Adipocyte (in vitro differentiated cells): ENCODE measurements around the gene CAMTA1.

Experiments
- DNase-seq: peaks from one replicate; pipeline ENCODE4 v3.0.0-alpha.2; 2015; ENCODE audit warnings: low read depth
- H3K27me3 ChIP-seq: replicated peaks from 2 replicates; pipeline ENCODE4 v1.7.0; 2013; ENCODE audit warnings: mild to moderate bottlenecking, low read length, moderate library complexity; ENCODE audit not compliant: control insufficient read depth, insufficient read depth
- H3K36me3 ChIP-seq: 2 replicates; pipeline ENCODE4 v1.7.0; 2013; ENCODE audit warnings: low read length, mild to moderate bottlenecking, moderate library complexity; ENCODE audit not compliant: control insufficient read depth, insufficient read depth, severe bottlenecking
- H3K4me1 ChIP-seq: 2 replicates; pipeline ENCODE4 v1.7.0; 2013; ENCODE audit warnings: mild to moderate bottlenecking, low read length, moderate library complexity; ENCODE audit not compliant: control insufficient read depth, insufficient read depth
- H3K4me3 ChIP-seq: 2 replicates; pipeline ENCODE4 v1.7.0; 2013; ENCODE audit warnings: mild to moderate bottlenecking, low read length, moderate library complexity
- H3K9ac ChIP-seq: 2 replicates; pipeline ENCODE4 v1.7.0; 2013; ENCODE audit warnings: mild to moderate bottlenecking, low read length, moderate library complexity
- H3K9me3 ChIP-seq: 2 replicates; pipeline ENCODE4 v1.7.0; 2013; ENCODE audit warnings: mild to moderate bottlenecking, low read length, moderate library complexity; ENCODE audit not compliant: control insufficient read depth

Gene CAMTA1

DNA sequence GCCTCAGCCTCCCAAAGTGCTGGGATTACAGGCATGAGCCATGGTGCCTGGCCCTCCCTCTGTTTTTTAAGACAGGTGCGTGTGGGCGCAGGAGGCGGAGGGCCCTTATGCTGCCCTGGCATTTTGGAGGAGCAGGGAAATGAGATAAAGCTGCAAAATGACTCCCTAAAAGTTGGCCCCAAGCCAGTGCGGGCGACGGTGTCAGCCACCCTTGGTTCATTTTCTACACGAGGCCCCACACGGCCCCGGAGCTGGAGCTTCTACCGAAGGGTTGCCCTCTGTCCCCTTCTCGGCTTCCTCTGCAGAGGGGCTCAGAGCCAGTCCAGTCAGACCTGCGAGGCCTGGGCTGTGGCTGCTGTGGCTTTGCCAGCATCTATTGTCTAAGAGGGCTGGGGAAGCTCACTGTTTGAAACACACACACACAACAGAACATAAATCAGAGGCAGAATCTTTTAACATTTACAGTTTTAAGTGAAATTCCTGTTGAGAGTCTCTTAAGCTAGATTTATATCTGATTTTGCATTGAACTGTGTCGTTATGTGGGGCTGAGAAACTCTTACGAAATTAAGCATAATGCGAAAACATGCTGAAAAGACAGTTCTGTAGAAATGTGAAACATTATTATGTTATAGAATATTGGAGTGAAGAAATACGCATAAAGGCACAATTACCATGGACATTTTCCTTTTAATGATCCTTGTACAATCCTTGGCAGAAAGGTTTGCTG is 255.9 kb downstream of the CAMTA1 start:
- H3K36me3 ChIP-seq, result no peaks in the 10 kb centered on the region
- H3K9me3 ChIP-seq, result no peaks in the 10 kb centered on the region
- H3K9ac ChIP-seq, result no peak overlapping the region
- H3K27me3 ChIP-seq, result peaks cover 46% of the 10 kb centered on the region
- no peak overlapping the region for H3K4me3 ChIP-seq
- no peaks in the 10 kb centered on the region for H3K4me1 ChIP-seq
- DNase-seq, result no peak

DNA sequence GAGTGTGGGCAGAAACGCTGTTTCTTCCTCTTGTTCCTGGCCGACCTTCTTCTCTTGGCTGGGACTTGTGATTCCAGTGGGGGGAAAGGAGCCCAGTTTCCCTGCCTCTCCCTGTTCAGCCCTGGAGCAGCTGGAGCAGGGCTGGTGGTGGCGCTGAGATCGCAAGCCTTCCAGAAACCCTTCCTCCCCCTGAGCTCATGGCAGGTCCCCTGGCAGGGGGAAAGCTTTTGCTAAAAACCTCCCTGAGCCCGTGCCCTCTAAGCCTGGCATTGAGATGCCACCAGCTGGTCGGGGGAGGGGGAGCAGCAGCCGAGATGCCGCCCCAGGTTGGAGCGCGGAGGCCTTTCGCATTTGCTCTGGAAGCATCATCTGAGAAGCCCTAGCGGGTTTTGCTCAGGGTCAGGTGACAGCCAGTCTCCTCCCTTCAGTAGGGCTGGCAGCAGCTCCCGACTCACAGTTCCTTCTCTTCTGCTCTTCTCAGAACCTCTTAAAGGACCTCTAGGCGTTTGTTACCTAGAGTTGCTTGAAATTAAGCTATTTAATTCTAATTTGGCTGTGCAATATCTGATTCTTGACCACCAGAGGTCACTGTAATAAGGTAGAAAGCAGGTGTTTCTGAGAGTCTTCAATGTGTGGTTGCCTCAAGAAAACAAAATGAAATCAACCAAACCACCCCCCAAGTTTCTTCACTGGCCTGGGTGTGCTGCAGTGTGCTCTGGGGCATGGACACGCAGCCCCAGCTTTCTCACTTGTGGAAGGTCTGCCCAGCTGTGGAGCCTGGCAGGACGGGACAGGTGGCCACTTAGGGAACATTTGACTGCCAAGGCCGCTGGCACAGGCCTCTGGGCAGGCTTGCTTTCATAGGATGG is 257.3 kb downstream of the CAMTA1 start:
- Histone ChIP-seq H3K36me3 (no peaks in the 10 kb centered on the region), H3K9ac (no peak overlapping the region), H3K4me1 (no peaks in the 10 kb centered on the region), H3K9me3 (no peaks in the 10 kb centered on the region), H3K4me3 (no peak overlapping the region), H3K27me3 (peaks cover 43% of the 10 kb centered on the region)
- DNase-seq, result peak; percentile 65

DNA sequence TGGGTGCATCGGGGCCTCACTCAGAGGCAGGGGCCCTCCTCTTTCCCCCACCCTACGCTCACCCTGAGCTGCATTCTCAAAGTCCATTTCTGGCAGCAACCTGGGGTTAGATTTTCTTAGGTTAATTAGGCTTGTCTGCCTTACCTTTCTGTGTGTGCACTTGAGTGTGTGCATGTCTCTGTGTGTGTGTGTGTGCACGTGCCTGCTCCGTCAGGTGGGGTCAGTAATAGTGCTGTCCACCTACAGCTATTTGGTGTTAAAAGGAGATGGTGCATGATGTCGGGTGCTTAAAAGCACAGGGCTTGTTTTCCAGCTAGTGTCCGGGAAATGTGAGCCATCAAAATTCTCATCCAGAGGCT is 257.9 kb downstream of the CAMTA1 start:
- no peak overlapping the region for H3K9ac ChIP-seq
- H3K4me3 ChIP-seq, result no peak overlapping the region

DNA sequence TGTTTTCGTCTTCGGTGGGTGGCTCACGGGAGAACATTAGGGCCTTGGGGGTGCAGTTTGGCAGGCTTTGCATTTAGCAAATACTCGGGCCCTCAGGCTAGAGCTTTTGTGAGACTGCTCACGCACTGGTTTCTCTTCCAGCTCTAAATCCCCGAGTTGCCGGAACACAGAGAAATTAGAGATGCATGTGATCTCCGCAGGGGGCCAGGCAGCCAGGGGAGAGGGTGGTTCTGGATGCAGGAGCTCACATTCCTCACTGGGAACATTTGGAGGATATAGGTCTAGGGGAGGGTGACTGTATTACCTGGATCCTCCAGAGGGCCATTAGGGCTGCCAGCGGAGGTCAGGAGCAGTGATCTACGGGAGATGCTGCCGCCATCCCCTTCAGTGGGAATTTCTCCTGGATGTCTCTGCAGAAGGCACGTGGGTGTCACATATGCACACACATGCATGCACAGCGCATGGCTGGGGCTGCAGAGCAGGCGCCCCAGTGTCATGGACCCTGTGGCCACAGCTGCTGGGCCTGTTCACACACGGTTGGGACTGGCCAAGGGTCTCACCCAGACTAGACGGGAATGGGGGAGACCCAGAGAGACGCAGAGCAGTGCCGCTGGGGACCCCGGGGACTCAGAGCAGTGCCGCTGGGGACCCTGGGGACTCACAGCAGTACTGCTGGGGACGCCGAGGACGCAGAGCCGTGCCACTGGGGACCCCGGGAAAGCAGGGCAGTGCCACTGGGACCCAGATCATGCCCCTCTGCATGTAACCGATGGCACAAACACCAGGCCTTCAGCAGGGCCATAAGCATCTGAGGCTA is 258.7 kb downstream of the CAMTA1 start:
- Histone ChIP-seq H3K4me3 (no peak overlapping the region), H3K27me3 (peaks cover 41% of the 10 kb centered on the region), H3K9me3 (no peaks in the 10 kb centered on the region), H3K4me1 (no peaks in the 10 kb centered on the region), H3K9ac (no peak overlapping the region), H3K36me3 (no peaks in the 10 kb centered on the region)
- DNase-seq, result no peak

More for the DNA sequence above, 257.9 kb downstream of the CAMTA1 start:
- Histone ChIP-seq H3K27me3 (peaks cover 38% of the 10 kb centered on the region), H3K36me3 (no peaks in the 10 kb centered on the region), H3K4me1 (no peaks in the 10 kb centered on the region), H3K9me3 (no peaks in the 10 kb centered on the region)
- DNase-seq, result no peak

- peaks cover 36% of the 10 kb centered on the region for H3K27me3 ChIP-seq
- H3K4me1 ChIP-seq, result no peaks in the 10 kb centered on the region
- no peaks in the 10 kb centered on the region for H3K9me3 ChIP-seq
- H3K4me3 ChIP-seq, result no peak overlapping the region
- no peak overlapping the region for H3K9ac ChIP-seq
- no peaks in the 10 kb centered on the region for H3K36me3 ChIP-seq
- DNase-seq, result no peak
Observed at GRCh38 chr1:7045897-7046296, 260.6 kb downstream of the CAMTA1 start.

GRCh38 chr1:7046314-7046713 is 261.1 kb downstream of the CAMTA1 start:
- Histone ChIP-seq H3K9me3 (no peaks in the 10 kb centered on the region), H3K36me3 (no peaks in the 10 kb centered on the region), H3K4me3 (no peak overlapping the region), H3K27me3 (peaks cover 39% of the 10 kb centered on the region), H3K9ac (no peak overlapping the region), H3K4me1 (no peaks in the 10 kb centered on the region)
- DNase-seq, result peak; percentile 61

- H3K9ac ChIP-seq, result no peak overlapping the region
- no peaks in the 10 kb centered on the region for H3K36me3 ChIP-seq
- peaks cover 40% of the 10 kb centered on the region for H3K27me3 ChIP-seq
- H3K4me3 ChIP-seq, result no peak overlapping the region
- no peaks in the 10 kb centered on the region for H3K9me3 ChIP-seq
- DNase-seq, result no peak
- H3K4me1 ChIP-seq, result no peaks in the 10 kb centered on the region
Observed at GRCh38 chr1:7046891-7047290, 261.6 kb downstream of the CAMTA1 start.

DNA sequence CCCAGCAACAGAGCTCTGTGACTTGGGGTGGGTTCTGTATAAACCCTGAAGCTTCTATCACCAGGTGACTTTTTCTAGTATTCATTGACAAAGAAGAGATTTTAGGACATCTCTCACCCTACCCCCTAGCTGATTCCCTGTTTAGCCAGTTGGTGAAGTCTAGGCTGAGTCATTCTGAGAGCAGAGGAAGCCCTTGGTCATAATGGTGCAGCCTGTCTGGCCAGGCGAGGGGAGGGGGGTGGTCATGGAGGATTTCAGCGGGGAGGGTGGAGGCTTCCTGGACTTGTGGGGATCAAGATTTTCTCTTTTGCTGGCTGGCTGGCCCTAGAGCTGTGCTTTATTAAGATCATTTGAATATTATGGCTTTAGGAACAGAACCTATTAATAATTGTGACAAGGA is 262.6 kb downstream of the CAMTA1 start:
- no peak for DNase-seq
- Histone ChIP-seq H3K36me3 (no peaks in the 10 kb centered on the region), H3K27me3 (peaks cover 33% of the 10 kb centered on the region), H3K4me1 (no peaks in the 10 kb centered on the region), H3K9ac (no peak overlapping the region), H3K9me3 (no peaks in the 10 kb centered on the region), H3K4me3 (no peak overlapping the region)

GRCh38 chr1:7048395-7048794 is 263.1 kb downstream of the CAMTA1 start:
- Histone ChIP-seq H3K4me1 (no peaks in the 10 kb centered on the region), H3K27me3 (peaks cover 32% of the 10 kb centered on the region), H3K9me3 (no peaks in the 10 kb centered on the region), H3K9ac (no peak overlapping the region), H3K36me3 (no peaks in the 10 kb centered on the region), H3K4me3 (no peak overlapping the region)
- no peak for DNase-seq

DNA sequence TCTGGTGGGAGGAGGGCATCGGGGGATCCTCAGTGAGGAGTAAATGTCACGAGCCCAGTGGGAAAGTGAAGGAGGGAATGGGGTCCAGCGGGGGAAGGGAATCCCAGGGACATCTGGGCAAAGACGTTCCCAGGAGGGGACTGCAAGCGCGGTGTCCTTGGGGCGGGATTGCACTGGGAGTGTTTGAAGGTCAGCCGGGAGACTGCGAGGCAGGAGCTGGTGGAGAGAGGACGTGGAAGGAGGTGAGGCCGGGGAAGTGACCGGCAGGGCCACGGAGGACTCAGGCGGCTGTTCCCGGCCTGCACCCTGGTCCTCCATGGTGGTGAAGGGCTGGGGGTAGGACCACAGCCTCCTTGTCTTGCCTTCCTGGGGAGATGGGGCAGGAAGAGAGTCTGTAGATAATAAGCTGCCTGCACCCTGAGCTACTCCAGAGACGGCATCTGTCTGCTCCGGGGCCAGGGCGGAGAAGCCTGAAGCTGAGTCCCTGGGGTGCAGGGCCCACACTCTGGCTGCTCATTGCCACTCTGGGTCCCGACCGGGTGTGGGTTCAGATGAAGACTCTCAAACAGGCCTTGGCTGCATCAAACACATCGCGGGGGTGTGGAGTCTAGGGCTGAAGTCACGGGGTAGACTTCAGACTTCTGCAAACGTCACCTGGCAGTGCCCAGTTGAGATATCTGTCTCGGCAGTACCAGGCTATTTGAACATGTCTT is 264.8 kb downstream of the CAMTA1 start:
- Histone ChIP-seq H3K27me3 (peaks cover 23% of the 10 kb centered on the region), H3K4me3 (no peak overlapping the region), H3K4me1 (no peaks in the 10 kb centered on the region), H3K9ac (no peak overlapping the region), H3K36me3 (no peaks in the 10 kb centered on the region), H3K9me3 (peaks cover 4% of the 10 kb centered on the region)
- DNase-seq, result no peak
